Progenitor cell of endocrine pancreas (in vitro differentiated cells): ENCODE results near the gene PITX1. TPM values are rescaled to one million over a fixed set of nuclear protein-coding genes. Genes with fewer than 3 reads are reported as not detected.

Source experiments
- DNase-seq: peaks from one replicate; pipeline ENCODE4 v3.0.0; 2021; ENCODE audit warnings: low spot score; ENCODE audit not compliant: unreplicated experiment
- H3K27ac Mint-ChIP-seq: 2 replicates; pipeline ENCODE4 v1.8.0; 2021; ENCODE audit warnings: mild to moderate bottlenecking, moderate library complexity, mixed read lengths
- H3K27me3 Mint-ChIP-seq: 2 replicates; pipeline ENCODE4 v1.8.0; 2021; ENCODE audit warnings: mixed read lengths
- H3K36me3 Mint-ChIP-seq: 2 replicates; pipeline ENCODE4 v1.8.0; 2022; ENCODE audit warnings: mixed read lengths; ENCODE audit not compliant: insufficient read depth
- H3K4me1 Mint-ChIP-seq: 2 replicates; pipeline ENCODE4 v1.8.0; 2021; ENCODE audit warnings: low read depth, mixed read lengths
- H3K4me3 Mint-ChIP-seq: 2 replicates; pipeline ENCODE4 v1.8.0; 2021; ENCODE audit warnings: low read depth, mild to moderate bottlenecking, moderate library complexity, mixed read lengths
- H3K9me3 Mint-ChIP-seq: 2 replicates; pipeline ENCODE4 v1.8.0; 2021; ENCODE audit warnings: low read depth, mixed read lengths
- total RNA-seq: library from RNA; stranded (reverse); gene quantifications from 2 replicates; pipeline ENCODE4 v1.2.1, GENCODE V29; 2021
- TF ChIP-seq, protein P1 (sequence below): fragments of 200-600 bp; sonication (generic); IDR thresholded peaks from one replicate; pipeline ENCODE4 v1.5.0; 2021; ENCODE audit warnings: antibody characterized with exemption, mild to moderate bottlenecking; ENCODE audit not compliant: unreplicated experiment

PITX1 gene
- total RNA-seq, 1 donor from 2014 or later, result 16.2 TPM

DNA sequence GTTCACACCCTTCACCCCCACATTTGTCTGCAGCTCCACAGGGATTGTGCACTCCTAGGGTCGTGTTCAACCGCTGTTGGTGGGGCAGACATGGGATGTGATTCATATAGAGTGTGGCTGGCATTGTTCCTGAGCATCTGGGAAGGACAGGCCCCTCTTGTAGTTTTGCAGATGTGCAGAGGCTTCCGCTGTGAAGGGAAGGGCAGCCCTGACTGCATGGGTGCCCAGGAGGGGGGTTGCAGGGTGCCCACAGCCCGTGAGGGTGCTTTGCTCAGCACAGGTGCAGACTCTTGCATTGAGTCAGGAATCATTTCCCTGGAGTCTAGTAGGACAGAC lies 30.2 kb upstream of the PITX1 start:
- TF ChIP-seq, protein P1, sequence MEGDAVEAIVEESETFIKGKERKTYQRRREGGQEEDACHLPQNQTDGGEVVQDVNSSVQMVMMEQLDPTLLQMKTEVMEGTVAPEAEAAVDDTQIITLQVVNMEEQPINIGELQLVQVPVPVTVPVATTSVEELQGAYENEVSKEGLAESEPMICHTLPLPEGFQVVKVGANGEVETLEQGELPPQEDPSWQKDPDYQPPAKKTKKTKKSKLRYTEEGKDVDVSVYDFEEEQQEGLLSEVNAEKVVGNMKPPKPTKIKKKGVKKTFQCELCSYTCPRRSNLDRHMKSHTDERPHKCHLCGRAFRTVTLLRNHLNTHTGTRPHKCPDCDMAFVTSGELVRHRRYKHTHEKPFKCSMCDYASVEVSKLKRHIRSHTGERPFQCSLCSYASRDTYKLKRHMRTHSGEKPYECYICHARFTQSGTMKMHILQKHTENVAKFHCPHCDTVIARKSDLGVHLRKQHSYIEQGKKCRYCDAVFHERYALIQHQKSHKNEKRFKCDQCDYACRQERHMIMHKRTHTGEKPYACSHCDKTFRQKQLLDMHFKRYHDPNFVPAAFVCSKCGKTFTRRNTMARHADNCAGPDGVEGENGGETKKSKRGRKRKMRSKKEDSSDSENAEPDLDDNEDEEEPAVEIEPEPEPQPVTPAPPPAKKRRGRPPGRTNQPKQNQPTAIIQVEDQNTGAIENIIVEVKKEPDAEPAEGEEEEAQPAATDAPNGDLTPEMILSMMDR, result no peak
- H3K36me3 Mint-ChIP-seq, result no peaks in the 10 kb centered on the region

DNA sequence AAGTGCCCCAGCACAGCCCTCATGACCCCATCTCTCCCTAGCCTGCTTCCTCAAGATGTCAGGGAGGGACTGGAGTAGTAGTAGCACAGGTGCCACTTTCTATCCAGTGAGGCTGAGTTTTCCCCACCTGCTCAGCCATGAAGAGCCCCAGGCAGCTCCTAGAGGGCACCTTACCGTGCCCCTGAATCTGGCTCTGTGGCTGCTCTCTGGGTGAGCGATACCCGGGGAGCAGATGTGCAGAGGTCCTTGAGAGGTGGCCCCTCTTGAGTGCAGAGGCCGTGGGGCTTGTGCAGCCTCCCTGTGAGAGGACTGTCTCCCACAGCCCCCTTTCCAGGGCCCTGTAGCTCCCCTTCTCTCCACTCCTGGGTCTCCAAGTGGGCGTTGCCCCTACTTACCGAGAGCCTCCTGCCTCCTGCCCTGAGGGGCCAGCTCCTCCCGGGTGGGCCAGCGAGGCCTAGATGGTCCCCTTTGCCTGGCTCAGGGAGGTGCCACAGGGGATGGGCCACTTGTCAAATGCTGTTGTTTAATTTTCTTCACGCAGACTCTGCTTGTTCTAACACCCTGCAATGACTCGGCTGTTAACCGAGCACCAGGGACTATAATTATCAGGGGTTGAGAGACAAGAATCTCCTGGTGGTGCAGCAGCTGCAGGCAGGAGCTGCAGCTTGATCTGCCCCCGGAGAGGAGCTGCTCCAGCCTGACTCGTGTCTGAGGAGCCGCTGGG lies 29.6 kb upstream of the PITX1 start:
- TF ChIP-seq, protein P1, result no peak
- DNase-seq, result no peak
- Mint-ChIP-seq H3K4me3 (no peak overlapping the region), H3K4me1 (no peaks in the 10 kb centered on the region), H3K27ac (no peak overlapping the region), H3K27me3 (peaks cover 27% of the 10 kb centered on the region), H3K36me3 (no peaks in the 10 kb centered on the region), H3K9me3 (no peaks in the 10 kb centered on the region)

More for the DNA sequence above, 30.2 kb upstream of the PITX1 start:
- H3K27me3 Mint-ChIP-seq, result peaks cover 28% of the 10 kb centered on the region
- no peak overlapping the region for H3K4me3 Mint-ChIP-seq
- H3K9me3 Mint-ChIP-seq, result no peaks in the 10 kb centered on the region
- DNase-seq, result no peak
- H3K4me1 Mint-ChIP-seq, result no peaks in the 10 kb centered on the region
- H3K27ac Mint-ChIP-seq, result peak overlapping the region; percentile 49

DNA sequence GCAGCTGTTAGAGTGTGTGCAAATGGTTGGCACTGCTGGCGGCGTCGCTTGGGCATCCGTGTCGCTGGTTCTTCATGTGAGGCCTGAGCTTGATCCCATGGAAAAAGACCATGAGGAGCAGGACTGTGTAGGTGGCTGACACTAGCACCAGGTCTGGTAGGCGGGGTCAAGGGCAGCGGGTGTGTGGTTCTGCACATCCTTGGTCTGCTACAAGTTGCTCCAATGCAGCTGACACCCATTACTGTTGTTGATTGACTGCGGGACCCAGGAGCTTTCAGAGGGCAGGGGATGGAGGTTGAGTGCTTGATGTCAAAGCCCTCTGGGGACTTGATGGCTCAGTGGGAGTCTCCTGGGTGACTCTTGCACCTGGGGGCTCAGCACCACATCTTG lies 29.0 kb upstream of the PITX1 start:
- DNase-seq, result no peak
- Mint-ChIP-seq H3K27me3 (peaks cover 32% of the 10 kb centered on the region), H3K9me3 (no peaks in the 10 kb centered on the region), H3K36me3 (no peaks in the 10 kb centered on the region), H3K4me1 (no peaks in the 10 kb centered on the region), H3K27ac (no peak overlapping the region), H3K4me3 (no peak overlapping the region)
- TF ChIP-seq, protein P1, result no peak

DNA sequence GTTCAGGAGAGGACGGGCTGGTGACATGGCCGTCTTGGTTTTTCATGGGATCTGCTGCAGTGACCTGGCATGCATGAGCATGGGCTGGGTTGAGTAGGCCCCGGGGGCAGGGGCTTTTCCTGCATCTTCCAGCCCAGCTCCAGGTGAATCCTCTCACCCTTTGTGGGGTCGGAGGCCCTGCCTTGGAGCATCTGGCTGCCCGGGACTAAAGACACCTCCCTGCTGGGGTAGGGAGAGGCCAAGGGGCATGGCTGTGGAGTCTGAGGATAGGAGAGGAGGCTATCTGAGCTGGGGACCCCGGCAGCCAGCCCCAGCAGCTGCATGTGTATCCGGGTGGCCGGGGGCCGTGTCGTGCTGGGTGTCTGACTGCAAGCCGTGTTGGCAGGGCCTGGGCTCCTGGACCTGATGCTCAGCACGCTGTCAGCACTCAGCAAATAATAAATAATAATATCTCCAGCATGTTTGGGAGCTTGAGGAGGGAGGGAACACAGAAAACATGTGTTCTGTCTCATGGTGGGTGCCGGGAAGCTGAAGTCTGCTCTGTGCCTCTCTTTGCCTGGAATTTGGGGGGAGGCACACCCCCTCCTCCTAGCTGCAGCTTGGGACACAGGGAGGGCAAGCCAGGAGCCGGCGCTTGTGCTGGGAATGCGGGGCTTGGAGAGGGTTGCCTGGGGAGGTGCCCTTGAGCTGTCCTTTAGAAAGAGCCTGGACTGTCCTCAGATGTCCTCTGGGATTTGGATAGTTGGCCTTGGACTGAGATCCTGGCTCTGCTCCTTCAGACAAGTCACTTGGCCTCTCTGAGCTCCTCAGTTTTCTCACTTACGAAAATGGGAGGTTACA lies 28.4 kb upstream of the PITX1 start:
- no peak overlapping the region for H3K27ac Mint-ChIP-seq
- peaks cover 37% of the 10 kb centered on the region for H3K27me3 Mint-ChIP-seq
- no peak for DNase-seq
- TF ChIP-seq, protein P1, result no peak
- H3K9me3 Mint-ChIP-seq, result no peaks in the 10 kb centered on the region
- no peaks in the 10 kb centered on the region for H3K36me3 Mint-ChIP-seq
- no peaks in the 10 kb centered on the region for H3K4me1 Mint-ChIP-seq
- no peak overlapping the region for H3K4me3 Mint-ChIP-seq

DNA sequence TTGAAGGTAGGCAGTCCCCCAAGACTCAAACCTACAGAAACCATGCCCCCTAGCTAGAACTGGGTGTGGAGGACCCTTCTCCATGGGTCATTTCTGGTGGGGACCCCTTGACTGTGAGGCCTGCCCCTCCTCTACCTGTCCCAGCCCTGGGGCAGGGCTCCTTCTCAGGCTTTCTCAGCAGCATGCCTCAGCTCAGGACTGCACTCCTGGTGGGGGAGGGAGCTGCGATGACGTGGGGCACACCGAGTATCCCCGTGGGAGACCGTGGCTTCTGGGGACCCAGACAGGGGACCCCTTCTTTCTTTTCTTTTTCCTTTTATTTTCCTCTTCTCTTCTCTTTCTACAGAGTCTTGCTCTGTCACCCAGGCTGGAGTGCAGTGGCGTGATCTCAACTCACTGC lies 27.0 kb upstream of the PITX1 start:
- Mint-ChIP-seq H3K27me3 (peaks cover 41% of the 10 kb centered on the region), H3K36me3 (no peaks in the 10 kb centered on the region)

More for the DNA sequence above, 27.0 kb upstream of the PITX1 start:
- H3K4me1 Mint-ChIP-seq, result no peaks in the 10 kb centered on the region
- TF ChIP-seq, protein P1, result no peak
- no peak overlapping the region for H3K27ac Mint-ChIP-seq
- no peaks in the 10 kb centered on the region for H3K9me3 Mint-ChIP-seq
- no peak overlapping the region for H3K4me3 Mint-ChIP-seq
- no peak for DNase-seq
